NCI-H2227 treated with DMSO at 0.1 percent for 48 hours (cell line): ENCODE results near the gene CEBPB.
"Not testable (repeated sequence)": the region's sequence is repeated elsewhere in the genome, so short reads cannot be mapped to it uniquely, and the experiment has no call there.

Experiments
- DNase-seq: peaks from one replicate; lab custom pipeline; 2025; lab: John Stamatoyannopoulos, UW

Gene CEBPB

DNA sequence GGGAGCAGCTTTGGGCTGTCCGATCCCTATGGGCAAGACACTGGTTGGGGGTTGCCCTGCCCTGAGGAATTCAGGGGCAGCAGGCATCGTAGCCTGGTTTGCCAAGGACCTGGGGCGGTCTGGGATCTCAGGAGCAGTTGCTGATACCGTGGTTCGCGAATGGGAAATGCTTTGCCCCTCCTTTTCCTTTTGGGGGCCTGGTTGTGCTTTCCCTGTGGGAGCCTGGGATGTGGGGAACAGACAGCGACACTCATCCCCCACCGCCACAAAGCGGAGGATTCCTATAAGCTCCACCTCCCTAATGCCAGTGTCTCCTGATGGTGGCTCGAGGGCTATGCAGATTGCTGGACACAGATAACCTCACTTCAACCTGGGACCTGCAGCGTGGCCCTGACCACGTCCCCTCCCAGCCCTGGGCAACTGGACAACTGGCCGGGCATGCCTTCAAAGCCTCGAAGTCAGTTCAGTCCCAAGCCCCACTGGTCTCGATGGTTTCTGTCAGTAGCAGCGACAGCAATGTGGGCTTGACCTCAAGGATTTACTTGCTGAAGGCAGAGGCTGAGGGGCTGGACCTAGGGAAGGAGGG, 3.3 kb downstream of the CEBPB start:
- no peak for DNase-seq

GRCh38 chr20:50194422-50194830, 3.8 kb downstream of the CEBPB start:
- no peak for DNase-seq

GRCh38 chr20:50194831-50195523, 4.3 kb downstream of the CEBPB start:
- no peak for DNase-seq

DNA sequence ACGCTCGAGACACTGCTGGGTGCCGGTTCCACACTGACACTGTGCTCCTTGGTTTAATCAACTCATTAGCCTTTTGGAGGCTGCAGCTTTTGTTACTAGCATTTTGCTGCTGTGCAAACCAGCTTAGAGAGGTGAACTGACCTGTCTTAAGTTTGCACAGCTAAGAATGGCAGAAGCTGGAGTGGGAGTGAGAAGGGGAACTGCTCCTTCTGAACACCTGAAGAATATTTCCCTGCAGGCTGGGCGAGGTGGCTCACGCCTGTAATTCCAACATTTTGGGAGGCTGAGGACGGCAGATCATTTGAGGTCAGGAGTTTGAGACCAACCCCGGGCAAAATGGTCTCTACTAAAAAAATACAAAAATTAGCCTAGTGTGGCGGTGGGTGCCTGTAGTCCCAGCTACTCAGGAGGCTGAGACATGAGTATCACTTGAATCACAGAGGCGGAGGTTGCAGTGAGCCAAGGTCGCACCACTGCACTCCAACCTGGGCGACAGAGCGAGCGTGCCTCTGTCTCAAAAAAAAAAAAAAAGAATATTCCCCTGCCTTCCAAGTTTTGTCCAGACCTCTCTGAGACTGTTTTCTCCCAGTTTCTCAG, 5.0 kb downstream of the CEBPB start:
- DNase-seq: no peak

GRCh38 chr20:50196248-50196647, 5.6 kb downstream of the CEBPB start:
- DNase-seq: no peak

- DNase-seq: no peak
These were observed 6.3 kb downstream of the CEBPB start for GRCh38 chr20:50196896-50197295.

DNA sequence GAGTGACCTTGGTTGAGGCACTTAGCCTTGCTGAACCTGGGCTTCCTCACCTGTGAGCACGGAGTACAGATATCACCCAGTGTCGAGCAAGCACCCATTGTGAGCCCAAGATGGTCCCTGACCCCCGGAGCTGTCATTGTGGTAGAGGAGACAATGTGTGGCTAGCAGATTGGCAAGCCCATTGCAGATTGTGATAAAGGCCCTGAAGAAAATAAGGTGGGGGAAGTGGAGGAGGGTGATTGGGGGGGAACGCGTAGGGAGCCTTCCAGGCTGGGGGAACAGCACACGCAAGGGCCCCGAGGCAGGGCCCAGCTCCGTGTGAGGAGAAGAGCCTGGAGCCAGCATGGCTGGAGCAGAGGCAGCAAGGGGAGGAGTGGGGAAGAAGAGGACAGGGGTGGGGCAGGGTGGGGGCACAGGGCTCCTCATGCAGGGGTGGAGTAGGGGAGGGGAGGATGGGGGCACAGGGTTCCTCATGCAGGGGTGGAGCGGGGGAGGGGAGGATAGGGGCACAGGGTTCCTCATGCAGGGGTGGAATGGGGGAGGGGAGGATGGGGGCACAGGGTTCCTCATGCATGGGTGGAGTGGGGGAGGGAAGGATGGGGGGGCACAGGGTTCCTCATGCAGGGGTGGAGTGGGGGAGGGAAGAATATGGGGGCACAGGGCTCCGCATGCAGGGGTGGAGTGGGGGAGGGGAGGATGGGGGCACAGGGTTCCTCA, 7.0 kb downstream of the CEBPB start:
- no peak for DNase-seq

DNA sequence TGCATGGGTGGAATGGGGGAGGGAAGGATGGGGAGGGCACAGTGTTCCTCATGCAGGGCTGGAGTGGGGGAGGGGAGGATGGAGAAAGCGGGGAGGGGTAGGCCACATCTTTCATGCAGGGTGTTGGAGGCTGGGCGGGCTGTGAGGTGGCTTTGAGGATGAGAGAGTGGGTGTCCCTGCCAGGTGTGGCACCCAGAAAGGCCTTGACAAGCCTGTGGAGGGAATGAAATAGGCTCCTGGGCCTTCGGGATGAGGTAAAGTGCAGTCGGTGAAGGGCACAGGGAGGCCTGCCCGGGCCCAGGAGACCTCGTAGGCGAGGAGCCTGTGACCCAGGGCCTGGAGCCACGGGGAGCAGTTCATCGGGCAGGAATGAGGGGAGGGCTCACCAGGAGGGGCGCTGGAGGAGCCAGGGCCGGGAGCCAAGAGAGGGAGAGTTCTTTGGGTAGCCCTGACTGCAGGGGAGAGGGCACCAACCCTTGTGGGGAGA, 7.6 kb downstream of the CEBPB start:
- no peak for DNase-seq

- DNase-seq: no peak
These were observed 8.1 kb downstream of the CEBPB start for GRCh38 chr20:50198716-50199115.

GRCh38 chr20:50199703-50200102, 9.1 kb downstream of the CEBPB start:
- no peak for DNase-seq

DNA sequence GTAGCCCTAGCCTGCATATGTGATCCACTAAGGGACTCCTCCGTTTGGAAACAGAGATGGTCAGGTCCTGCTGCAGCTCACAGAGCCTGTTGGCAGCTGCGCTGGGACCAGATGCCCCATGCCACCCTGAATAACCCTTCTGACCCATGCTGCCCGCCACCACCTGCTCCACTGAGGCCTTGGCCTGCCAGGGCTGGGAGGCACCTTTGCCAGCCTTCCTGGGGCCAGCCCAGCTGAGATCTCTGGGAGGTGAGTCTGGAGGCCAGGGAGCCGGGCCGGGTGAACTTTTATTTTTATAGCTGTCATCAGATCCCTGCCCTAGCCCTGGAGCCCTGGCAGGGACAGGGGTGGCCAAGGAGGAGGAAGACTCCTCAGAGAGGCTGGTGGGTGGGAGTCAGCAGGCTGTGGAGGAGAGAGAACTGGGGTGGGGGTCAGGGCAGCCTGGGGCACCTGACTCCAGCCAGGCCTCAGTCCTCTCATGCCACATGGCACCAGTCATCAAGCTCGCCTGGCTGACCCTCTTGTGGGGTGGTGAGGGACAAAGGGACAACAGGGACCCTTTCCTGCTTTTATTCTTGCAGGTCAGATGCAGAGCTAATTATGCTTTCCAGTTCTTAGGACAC, 10.0 kb downstream of the CEBPB start:
- no peak for DNase-seq

GRCh38 chr20:50201710-50202109, 11.1 kb downstream of the CEBPB start:
- not testable (repeated sequence) for DNase-seq

GRCh38 chr20:50202677-50203076, 12.0 kb downstream of the CEBPB start:
- no peak for DNase-seq

DNA sequence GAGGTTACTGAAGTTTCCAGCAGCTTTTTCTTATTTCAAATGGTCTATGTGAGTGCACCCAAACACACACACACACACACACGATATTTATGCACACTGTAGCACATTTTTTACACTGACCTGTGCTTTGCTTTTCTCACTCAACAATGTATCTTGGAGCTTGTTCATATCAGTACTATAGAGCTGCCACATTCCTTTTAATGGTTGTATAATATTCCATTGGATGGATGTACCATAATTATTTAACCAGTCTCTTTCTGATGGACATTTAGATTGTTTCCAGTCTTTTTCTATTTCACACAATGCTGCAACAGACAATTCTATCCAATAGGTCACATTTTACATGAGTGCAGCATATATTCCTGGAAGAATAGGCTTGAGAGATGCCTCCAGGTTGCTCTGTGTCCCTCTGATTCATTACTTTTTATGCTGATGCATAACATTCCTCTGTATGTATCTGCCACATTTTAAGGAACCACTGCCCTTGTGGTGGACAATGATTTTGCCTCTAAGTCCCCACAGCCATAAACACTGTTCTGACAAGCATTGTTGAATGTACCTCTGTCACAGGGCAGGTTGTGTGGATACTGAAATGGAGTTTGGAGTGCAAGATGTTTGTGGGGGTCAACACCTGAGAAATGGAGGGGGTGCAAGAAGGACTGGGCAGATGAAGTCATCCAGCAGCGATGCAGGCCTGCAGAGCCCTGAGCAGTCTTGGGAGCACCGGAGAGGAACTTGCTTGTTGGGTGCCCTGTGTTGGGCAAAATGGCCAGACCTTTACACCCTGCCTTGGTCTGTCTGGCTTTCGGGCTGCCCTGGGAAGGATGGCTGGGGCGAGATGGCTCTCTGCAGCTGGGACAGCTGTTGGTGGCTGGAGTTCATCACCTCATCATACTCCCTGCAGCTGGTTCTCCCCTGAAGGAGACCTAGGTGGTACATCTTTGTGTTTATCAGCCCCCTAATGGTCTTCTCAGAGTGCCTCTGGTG, 13.6 kb downstream of the CEBPB start:
- no peak for DNase-seq

GRCh38 chr20:50207026-50207425, 16.4 kb downstream of the CEBPB start:
- DNase-seq: no peak

DNA sequence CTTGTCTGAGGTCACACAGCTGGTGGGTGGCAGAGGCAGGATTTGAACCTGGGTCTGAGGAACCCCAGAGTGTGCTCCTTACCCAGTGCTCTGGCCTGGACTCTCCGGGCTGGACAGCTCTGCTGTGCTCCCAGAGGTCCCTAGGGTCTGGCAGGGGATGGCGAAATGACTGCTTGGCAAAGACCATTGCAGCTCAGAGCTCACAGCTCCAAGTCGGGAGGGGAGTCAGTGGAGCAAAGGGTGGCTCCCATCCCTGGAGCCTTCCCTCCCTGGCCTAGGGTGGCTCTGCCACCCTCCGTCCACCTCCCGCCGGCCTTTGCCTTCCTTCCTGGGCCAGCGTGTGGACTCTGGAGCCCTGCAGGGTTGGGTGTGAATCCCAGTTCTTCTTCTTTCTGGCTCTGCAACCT, 17.5 kb downstream of the CEBPB start:
- no peak for DNase-seq

DNA sequence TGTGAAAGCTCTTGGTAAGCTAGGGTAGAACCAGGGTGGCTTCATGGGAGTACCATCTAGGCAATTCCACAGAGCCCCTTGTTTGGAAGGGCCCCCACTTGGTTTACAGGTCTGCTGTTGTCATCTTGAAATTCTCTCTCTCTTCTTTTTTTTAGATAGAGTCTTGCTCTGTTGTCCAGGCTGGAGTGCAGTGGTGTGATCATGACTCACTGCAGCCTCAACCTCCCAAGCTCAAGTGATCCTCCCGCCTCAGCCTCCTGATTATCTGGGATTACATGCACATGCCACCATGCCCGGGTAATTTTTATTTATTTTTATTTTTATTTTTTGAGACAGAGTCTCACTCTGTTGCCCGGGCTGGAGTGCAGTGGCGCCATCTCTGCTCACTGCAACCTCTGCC, 18.2 kb downstream of the CEBPB start:
- not testable (repeated sequence) for DNase-seq

GRCh38 chr20:50210066-50210619, 19.5 kb downstream of the CEBPB start:
- no peak for DNase-seq

- no peak for DNase-seq
These were observed 20.5 kb downstream of the CEBPB start for GRCh38 chr20:50211091-50211490.

- DNase-seq: no peak
These were observed 23.0 kb downstream of the CEBPB start for GRCh38 chr20:50213531-50214106.
